Gastrocnemius medialis (tissue), 4 donors: Measurements from ENCODE around the gene ANKRD50. TPM values are rescaled to one million over a fixed set of nuclear protein-coding genes. Genes with fewer than 3 reads are reported as not detected.

Source experiments
- ATAC-seq, 2 donors: fragments of 150-250 bp; one replicate each; pipeline ENCODE4 v1.9.1; 2016
- DNase-seq, 2 donors: peaks; one replicate each; pipeline ENCODE4 v3.0.0-alpha.2; 2019
- H3K27ac ChIP-seq, 4 donors: fragments of 200-600 bp; sonication (generic); 1 replicate in 1 of 4; 2 replicates in 3 of 4; pipeline ENCODE4 v1.5.1; 2016 to 2018; ENCODE audit warnings: mild to moderate bottlenecking in 2 of 4, moderate library complexity in 1 of 4
- H3K27me3 ChIP-seq, 3 donors: fragments of 200-600 bp; sonication (generic) in 2 of 3; 1 replicate in 1 of 3; 2 replicates in 2 of 3; pipeline versions ENCODE4 v1.5.1 to v1.6.0; 2016 to 2019; ENCODE audit warnings: mild to moderate bottlenecking in 1 of 3, moderate library complexity in 1 of 3
- H3K36me3 ChIP-seq, 2 donors: fragments of 200-600 bp; sonication (generic) in 1 of 2; one replicate each; pipeline ENCODE4 v1.5.1; 2017 to 2018
- H3K4me1 ChIP-seq, 2 donors: fragments of 200-600 bp; sonication (generic) in 1 of 2; one replicate each; pipeline ENCODE4 v1.5.1; 2016 to 2017; ENCODE audit warnings: mild to moderate bottlenecking in 2 of 2
- H3K4me3 ChIP-seq, 4 donors: fragments of 200-600 bp; sonication (generic) in 3 of 4; 1 replicate in 1 of 4; 2 replicates in 3 of 4; pipeline ENCODE4 v1.5.1; 2016 to 2019; ENCODE audit warnings: mild to moderate bottlenecking in 2 of 4
- H3K9me3 ChIP-seq, 3 donors: fragments of 200-600 bp; sonication (generic) in 2 of 3; 1 replicate in 1 of 3; 2 replicates in 2 of 3; pipeline ENCODE4 v1.5.1; 2016 to 2019
- POLR2A ChIP-seq, 2 donors: fragments of 450-650 bp; IDR thresholded peaks; one replicate each; pipeline ENCODE4 v1.6.1; 2017; ENCODE audit warnings: antibody characterized with exemption in 2 of 2, mild to moderate bottlenecking in 2 of 2, moderate library complexity in 2 of 2
- in situ Hi-C, 4 donors: fragments of 200-750 bp; cut with MboI; loops; one replicate each; pipeline versions ENCODE4 v1.15.0 to v1.8.0; 2017; ENCODE audit warnings: low sequenced_read_pairs in 4 of 4
- intact Hi-C: fragments of 100-400 bp; cut with DNase I; formaldehyde crosslinking; loops from one replicate; pipeline ENCODE4 v1.15.1; 2023; ENCODE audit warnings: low total_unique reads
- total RNA-seq, 4 donors: library from RNA; depleted of rRNA; stranded (reverse); fragments of >200 nt; gene quantifications; one replicate each; pipeline versions ENCODE4 v1.1.0 to v1.2.3, GENCODE V29; 2016
- TF ChIP-seq, protein P1 (sequence below), 5 experiments: fragments of 450-650 bp in 3 of 5; fragments of 200-600 bp in 2 of 5; sonication (generic) in 2 of 5; IDR thresholded peaks in 4 of 5; conservative IDR thresholded peaks in 1 of 5; 1 replicate in 4 of 5; 2 replicates in 1 of 5; pipeline ENCODE4 v1.5.1; 2016 to 2019; ENCODE audit warnings: antibody characterized with exemption in 5 of 5, mild to moderate bottlenecking in 3 of 5, moderate library complexity in 3 of 5

Gene ANKRD50
- total RNA-seq, 4 donors from 2014 or later, result 2.5 to 4.2 (median 3.3) TPM

DNA sequence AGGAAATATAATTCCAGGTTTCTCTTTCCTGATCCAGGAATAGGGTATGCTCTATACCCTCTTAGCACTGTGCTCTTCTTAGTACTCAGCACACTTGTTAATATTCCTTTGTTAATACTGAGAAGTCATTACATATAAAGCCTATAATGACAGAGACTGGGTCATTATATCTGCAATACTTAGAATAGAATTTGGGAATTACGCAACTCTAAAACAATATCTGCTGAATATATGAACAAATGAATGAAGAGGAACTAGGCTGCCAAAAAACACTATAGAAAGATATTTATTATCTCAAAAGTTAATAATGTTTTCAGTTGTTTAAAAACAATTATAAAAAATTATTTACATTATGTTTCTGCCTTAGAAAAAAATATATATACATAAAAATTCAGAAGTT is 36.4 kb upstream of the ANKRD50 start:
- in situ Hi-C loops (no loop called here), intact Hi-C loops (no loop called here)
- no peak for TF ChIP-seq POLR2A (IDR thresholded peaks at IDR 0.05)
- TF ChIP-seq, protein P1, sequence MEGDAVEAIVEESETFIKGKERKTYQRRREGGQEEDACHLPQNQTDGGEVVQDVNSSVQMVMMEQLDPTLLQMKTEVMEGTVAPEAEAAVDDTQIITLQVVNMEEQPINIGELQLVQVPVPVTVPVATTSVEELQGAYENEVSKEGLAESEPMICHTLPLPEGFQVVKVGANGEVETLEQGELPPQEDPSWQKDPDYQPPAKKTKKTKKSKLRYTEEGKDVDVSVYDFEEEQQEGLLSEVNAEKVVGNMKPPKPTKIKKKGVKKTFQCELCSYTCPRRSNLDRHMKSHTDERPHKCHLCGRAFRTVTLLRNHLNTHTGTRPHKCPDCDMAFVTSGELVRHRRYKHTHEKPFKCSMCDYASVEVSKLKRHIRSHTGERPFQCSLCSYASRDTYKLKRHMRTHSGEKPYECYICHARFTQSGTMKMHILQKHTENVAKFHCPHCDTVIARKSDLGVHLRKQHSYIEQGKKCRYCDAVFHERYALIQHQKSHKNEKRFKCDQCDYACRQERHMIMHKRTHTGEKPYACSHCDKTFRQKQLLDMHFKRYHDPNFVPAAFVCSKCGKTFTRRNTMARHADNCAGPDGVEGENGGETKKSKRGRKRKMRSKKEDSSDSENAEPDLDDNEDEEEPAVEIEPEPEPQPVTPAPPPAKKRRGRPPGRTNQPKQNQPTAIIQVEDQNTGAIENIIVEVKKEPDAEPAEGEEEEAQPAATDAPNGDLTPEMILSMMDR (IDR thresholded peaks at IDR 0.05 in 4 of 5, conservative IDR thresholded peaks at IDR 0.05 in 1 of 5), result no peak
- no peaks in the 10 kb centered on the region for H3K36me3 ChIP-seq
- no peak overlapping the region for H3K27ac ChIP-seq
- no peak for DNase-seq
- H3K9me3 ChIP-seq, result no peaks in the 10 kb centered on the region
- ATAC-seq, result no peak
- no peaks in the 10 kb centered on the region for H3K4me1 ChIP-seq
- H3K27me3 ChIP-seq, result no peaks in the 10 kb centered on the region
- H3K4me3 ChIP-seq, result no peak overlapping the region

DNA sequence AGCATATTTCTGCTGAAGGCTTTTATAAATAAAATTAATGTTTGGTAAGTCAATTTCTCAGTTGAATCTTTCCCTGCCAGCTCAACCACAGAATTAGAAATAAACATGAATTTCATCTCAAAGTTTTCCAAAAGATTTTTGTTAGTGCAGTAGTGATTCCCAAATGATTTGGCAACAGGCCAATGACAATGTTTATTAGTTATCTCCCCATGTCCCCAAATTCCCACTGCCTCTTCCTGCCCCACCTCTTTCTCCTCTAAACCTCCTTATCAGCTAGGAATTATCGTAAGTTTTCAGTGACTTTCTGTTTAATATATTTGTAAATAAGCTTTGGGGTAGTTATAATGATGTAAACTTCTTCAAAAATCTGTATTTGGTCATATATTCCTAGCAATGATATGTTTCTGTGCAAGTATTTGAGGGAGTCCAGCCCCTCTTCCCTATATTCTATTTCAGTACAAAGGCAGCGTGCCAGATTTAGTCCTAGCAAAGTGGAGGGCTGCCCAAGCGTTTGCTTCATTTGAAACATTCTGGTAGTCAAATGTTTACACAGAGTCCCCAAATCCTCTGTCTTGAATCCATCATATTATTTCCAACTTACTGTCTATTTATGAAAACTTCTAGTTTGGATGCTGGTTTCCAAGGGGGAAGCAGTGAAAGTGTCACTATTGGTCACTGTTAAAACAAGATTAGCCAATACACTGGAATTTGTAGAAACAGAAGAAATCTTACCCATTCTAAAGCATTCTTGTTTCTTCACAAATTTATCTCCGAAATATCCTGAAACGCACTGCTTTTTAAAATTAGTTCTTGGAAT is 33.7 kb upstream of the ANKRD50 start:
- Histone ChIP-seq H3K36me3 (no peaks in the 10 kb centered on the region), H3K9me3 (no peaks in the 10 kb centered on the region), H3K27me3 (no peaks in the 10 kb centered on the region), H3K4me3 (no peak overlapping the region), H3K4me1 (no peaks in the 10 kb centered on the region), H3K27ac (no peak overlapping the region)
- intact Hi-C loops (no loop called here), in situ Hi-C loops (no loop called here)
- DNase-seq, result no peak
- TF ChIP-seq POLR2A (IDR thresholded peaks at IDR 0.05), result no peak
- TF ChIP-seq, protein P1 (IDR thresholded peaks at IDR 0.05 in 4 of 5, conservative IDR thresholded peaks at IDR 0.05 in 1 of 5), result no peak
- no peak for ATAC-seq

GRCh38 chr4:124743711-124744110 is 31.2 kb upstream of the ANKRD50 start:
- Histone ChIP-seq H3K9me3 (no peaks in the 10 kb centered on the region), H3K4me3 (no peak overlapping the region), H3K27ac (no peak overlapping the region), H3K36me3 (no peaks in the 10 kb centered on the region), H3K27me3 (no peaks in the 10 kb centered on the region), H3K4me1 (no peaks in the 10 kb centered on the region)
- in situ Hi-C loops, result no loop called here
- TF ChIP-seq POLR2A (IDR thresholded peaks at IDR 0.05), result no peak
- TF ChIP-seq, protein P1 (IDR thresholded peaks at IDR 0.05 in 4 of 5, conservative IDR thresholded peaks at IDR 0.05 in 1 of 5), result no peak
- ATAC-seq, result no peak
- no peak for DNase-seq
- intact Hi-C loops, result no loop called here

DNA sequence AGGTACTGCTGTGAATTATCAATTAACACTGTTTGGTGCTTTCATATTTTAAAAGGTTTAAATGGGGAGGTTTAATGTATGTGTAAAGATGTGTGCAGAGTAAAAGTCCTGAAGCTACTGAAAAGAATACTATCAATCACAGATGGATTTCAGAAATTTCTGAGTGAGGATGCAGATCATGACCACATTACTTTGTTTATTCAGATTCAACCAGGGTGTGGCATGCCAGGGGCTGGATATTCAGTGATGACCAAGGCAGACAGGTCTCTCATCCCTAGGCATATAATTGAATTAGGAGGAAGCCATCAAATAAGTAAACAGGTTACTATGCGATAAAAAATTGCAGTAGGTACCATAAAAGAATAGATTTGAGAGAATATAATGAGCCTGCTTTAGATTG is 28.0 kb upstream of the ANKRD50 start:
- DNase-seq (no peak), ATAC-seq (no peak)
- H3K4me1 ChIP-seq, result no peaks in the 10 kb centered on the region
- no peaks in the 10 kb centered on the region for H3K27me3 ChIP-seq
- no peak for TF ChIP-seq POLR2A (IDR thresholded peaks at IDR 0.05)
- no peaks in the 10 kb centered on the region for H3K36me3 ChIP-seq
- no peak overlapping the region for H3K27ac ChIP-seq
- H3K9me3 ChIP-seq, result no peaks in the 10 kb centered on the region
- intact Hi-C loops (no loop called here), in situ Hi-C loops (no loop called here)
- no peak overlapping the region for H3K4me3 ChIP-seq

DNA sequence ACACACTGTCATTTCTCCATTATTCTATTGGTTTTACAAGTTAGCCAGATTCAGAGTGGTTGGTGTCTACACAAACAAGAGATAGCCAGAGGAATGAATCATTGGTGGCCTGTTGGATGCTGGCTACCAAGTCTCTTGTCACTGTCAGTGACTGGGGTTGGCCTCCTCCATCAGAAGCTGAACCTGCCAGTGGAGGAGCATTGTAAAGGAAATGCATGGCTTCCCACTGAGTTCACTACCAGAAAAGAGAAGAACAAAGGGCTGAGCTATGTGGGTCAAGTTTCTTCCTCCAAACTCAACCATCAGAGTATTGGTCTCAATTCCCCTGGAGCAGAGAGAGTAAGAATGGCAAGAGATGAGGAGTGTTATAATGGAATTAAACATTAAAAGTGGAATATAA is 26.5 kb upstream of the ANKRD50 start:
- Histone ChIP-seq H3K4me3 (no peak overlapping the region), H3K36me3 (no peaks in the 10 kb centered on the region), H3K4me1 (no peaks in the 10 kb centered on the region), H3K9me3 (no peaks in the 10 kb centered on the region), H3K27me3 (no peaks in the 10 kb centered on the region), H3K27ac (no peak overlapping the region)
- DNase-seq (no peak), ATAC-seq (no peak)
- TF ChIP-seq, protein P1 (IDR thresholded peaks at IDR 0.05 in 4 of 5, conservative IDR thresholded peaks at IDR 0.05 in 1 of 5), result no peak
- TF ChIP-seq POLR2A (IDR thresholded peaks at IDR 0.05), result no peak
- in situ Hi-C loops (no loop called here), intact Hi-C loops (no loop called here)
